ENCODE measurements around the gene MTG2. TPM values are rescaled to one million over a fixed set of nuclear protein-coding genes. Genes with fewer than 3 reads are reported as not detected.
A peak's percentile ranks its signal among the peaks of the same experiment; 100 is the strongest.
"Not testable (repeated sequence)": the region's sequence is repeated elsewhere in the genome, so short reads cannot be mapped to it uniquely, and the experiment has no call there.

Gene MTG2
- total and polyA plus RNA-seq, 4 donors, result 18.3 to 35.5 (median 28.5) TPM

DNA sequence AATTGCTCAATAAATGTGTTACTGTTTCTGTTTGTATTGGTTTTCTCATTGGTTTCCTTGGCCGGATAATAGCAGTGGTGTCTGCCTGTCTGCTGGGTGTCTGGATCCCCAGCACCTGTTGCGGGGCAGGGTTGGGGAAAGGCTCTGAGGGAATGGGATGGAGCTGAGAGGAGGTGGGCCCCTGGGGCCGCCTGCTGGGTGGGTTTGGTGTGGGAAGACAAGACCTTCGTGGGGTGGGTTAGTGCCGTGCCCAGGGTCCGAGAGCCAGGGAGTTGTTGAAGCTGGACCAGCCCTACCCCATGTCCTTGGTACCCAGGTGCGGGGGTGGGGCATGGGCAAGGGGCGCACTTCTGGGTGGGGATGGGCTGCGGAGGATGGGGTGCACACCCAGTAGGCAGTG is 35.3 kb upstream of the MTG2 start:
- no peak overlapping the region for H3K9ac ChIP-seq (ENCODE audit: insufficient read depth in 1 of 2, low read length in 2 of 2)
- peaks cover 4 to 34% (median 14%) of the 10 kb centered on the region in 5 donors for H3K4me1 ChIP-seq (ENCODE audit: control insufficient read depth in 5 of 5, insufficient read depth in 5 of 5, low read length in 5 of 5)

DNA sequence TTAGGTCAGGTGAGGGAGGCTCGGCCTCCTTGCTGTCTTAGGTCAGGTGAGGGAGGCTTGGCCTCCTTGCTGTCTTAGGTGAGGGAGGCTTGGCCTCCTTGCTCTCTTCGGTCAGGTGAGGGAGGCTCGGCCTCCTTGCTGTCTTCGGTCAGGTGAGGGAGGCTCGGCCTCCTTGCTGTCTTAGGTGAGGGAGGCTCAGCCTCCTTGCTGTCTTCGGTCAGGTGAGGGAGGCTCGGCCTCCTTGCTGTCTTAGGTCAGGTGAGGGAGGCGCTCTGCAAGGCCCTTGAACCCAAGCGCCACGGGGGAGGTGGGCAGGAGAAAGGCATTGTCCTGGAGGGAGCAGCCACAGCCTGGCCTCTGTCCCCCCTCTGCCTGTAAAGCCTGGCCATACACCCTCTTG is 34.4 kb upstream of the MTG2 start:
- H3K9me3 ChIP-seq (ENCODE audit: control insufficient read depth in 4 of 4, insufficient read depth in 3 of 4, low read length in 3 of 4); ATAC-seq (ENCODE audit: insufficient read depth, low FRiP score); H3K36me3 ChIP-seq (ENCODE audit: control insufficient read depth in 4 of 4, insufficient read depth in 4 of 4, low read length in 4 of 4); H3K9ac ChIP-seq (ENCODE audit: insufficient read depth in 1 of 2, low read length in 2 of 2); H3K27ac ChIP-seq (ENCODE audit: low read depth in 1 of 2, low read length in 1 of 2); DNase-seq; H3K27me3 ChIP-seq (ENCODE audit: control insufficient read depth in 3 of 3, insufficient read depth in 3 of 3, low read length in 2 of 3); H3K4me3 ChIP-seq: not testable (repeated sequence)
- WGBS, 2 donors, result 86 to 96% methylated on average over 8 to 10 of the region's 10 CpGs
- peaks cover 4 to 34% (median 14%) of the 10 kb centered on the region in 5 donors for H3K4me1 ChIP-seq (ENCODE audit: control insufficient read depth in 5 of 5, insufficient read depth in 5 of 5, low read length in 5 of 5)

More for the DNA sequence above, 35.3 kb upstream of the MTG2 start:
- ATAC-seq (ENCODE audit: insufficient read depth, low FRiP score) (no peak), DNase-seq (no peak)
- TF ChIP-seq, protein P1, sequence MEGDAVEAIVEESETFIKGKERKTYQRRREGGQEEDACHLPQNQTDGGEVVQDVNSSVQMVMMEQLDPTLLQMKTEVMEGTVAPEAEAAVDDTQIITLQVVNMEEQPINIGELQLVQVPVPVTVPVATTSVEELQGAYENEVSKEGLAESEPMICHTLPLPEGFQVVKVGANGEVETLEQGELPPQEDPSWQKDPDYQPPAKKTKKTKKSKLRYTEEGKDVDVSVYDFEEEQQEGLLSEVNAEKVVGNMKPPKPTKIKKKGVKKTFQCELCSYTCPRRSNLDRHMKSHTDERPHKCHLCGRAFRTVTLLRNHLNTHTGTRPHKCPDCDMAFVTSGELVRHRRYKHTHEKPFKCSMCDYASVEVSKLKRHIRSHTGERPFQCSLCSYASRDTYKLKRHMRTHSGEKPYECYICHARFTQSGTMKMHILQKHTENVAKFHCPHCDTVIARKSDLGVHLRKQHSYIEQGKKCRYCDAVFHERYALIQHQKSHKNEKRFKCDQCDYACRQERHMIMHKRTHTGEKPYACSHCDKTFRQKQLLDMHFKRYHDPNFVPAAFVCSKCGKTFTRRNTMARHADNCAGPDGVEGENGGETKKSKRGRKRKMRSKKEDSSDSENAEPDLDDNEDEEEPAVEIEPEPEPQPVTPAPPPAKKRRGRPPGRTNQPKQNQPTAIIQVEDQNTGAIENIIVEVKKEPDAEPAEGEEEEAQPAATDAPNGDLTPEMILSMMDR (IDR thresholded peaks at IDR 0.05; ENCODE audit: control extremely low read depth, extremely low read depth), result no peak
- Histone ChIP-seq H3K27me3 (ENCODE audit: control insufficient read depth in 3 of 3, insufficient read depth in 3 of 3, low read length in 2 of 3) (no peaks in the 10 kb centered on the region), H3K4me3 (no peak overlapping the region), H3K36me3 (ENCODE audit: control insufficient read depth in 4 of 4, insufficient read depth in 4 of 4, low read length in 4 of 4) (peaks cover 0 to 7% (median 1%) of the 10 kb centered on the region in 4 donors), H3K27ac (ENCODE audit: low read depth in 1 of 2, low read length in 1 of 2) (no peak overlapping the region), H3K9me3 (ENCODE audit: control insufficient read depth in 4 of 4, insufficient read depth in 3 of 4, low read length in 3 of 4) (no peaks in the 10 kb centered on the region)
- WGBS, 2 donors, result 94 to 98% methylated on average over 8 to 9 of the region's 9 CpGs

DNA sequence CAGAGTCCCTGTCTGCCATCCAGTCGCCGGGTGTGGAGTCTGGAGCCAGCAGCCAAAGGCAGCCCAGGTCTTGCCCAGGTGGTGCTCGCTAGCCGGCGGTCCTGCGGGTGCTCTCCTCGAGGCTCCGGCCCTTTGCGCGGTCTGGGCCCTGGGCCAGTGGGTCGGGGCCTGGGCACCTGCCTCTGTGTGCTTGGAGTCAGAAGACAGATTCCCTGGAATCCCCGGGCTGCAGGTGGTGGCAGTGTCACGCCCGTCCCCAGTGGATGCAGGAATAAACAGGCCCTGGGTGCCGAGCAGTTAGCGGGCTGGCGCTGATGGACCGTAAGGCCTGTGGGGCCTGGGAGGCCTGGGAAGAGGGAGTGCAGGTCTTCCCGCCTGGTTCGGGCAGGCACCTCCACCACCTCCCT is 33.9 kb upstream of the MTG2 start:
- no peaks in the 10 kb centered on the region for H3K27me3 ChIP-seq (ENCODE audit: control insufficient read depth in 3 of 3, insufficient read depth in 3 of 3, low read length in 2 of 3)
- peaks cover 0 to 9% (median 1%) of the 10 kb centered on the region in 4 donors for H3K36me3 ChIP-seq (ENCODE audit: control insufficient read depth in 4 of 4, insufficient read depth in 4 of 4, low read length in 4 of 4)
- H3K9me3 ChIP-seq (ENCODE audit: control insufficient read depth in 4 of 4, insufficient read depth in 3 of 4, low read length in 3 of 4), result peaks cover 0 to 2% (median 0%) of the 10 kb centered on the region in 4 donors
- H3K4me1 ChIP-seq (ENCODE audit: control insufficient read depth in 5 of 5, insufficient read depth in 5 of 5, low read length in 5 of 5), result peaks cover 4 to 34% (median 14%) of the 10 kb centered on the region in 5 donors
- TF ChIP-seq, protein P1 (IDR thresholded peaks at IDR 0.05; ENCODE audit: control extremely low read depth, extremely low read depth), result no peak
- H3K9ac ChIP-seq (ENCODE audit: insufficient read depth in 1 of 2, low read length in 2 of 2), result no peak overlapping the region
- DNase-seq (no peak), ATAC-seq (ENCODE audit: insufficient read depth, low FRiP score) (no peak)
- 75 to 83% methylated on average over 20 of the region's 20 CpGs for WGBS, 2 donors
- no peak overlapping the region for H3K4me3 ChIP-seq
- peak overlapping the region in 1 of 2 donors; percentile 34 for H3K27ac ChIP-seq (ENCODE audit: low read depth in 1 of 2, low read length in 1 of 2)

DNA sequence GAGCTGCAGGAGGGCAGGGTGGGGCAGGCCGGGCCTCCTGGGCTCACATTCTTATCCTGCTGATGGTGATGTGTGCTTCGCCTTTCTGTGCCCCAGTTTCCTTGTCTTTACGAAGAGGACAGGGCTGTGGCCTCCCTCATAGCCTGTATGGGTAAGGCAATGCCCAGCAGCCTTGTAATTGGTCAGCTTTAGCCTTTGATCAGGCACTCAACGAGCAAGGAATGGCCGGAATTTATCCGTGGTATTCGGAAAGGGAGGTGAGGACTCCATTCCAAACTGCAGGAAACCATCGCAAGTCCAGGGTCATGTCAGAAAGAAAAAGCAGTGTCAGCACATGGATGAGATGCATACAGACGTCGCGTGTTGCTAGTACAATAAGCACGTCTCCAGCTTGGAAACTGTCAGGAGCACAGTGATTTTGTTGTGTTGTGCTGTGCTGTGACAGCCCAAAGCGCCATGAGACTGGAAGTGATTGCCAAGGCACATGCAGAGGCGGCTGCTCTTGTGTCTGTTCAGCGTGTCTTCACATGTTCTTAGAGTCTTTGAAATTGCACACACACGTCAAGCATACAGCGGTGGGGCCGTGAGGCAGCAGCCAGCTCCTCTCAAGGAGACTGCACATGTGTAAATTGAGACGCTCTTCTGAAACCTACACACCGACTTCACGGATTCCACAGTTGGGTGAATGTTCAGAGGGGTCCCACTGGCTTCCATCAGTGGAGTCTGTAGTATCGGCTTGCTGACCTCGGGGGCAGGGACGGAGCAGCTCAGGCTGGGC is 33.1 kb upstream of the MTG2 start:
- Histone ChIP-seq H3K27ac (ENCODE audit: low read depth in 1 of 2, low read length in 1 of 2) (peak overlapping the region in 1 of 2 donors; percentile 34), H3K9me3 (ENCODE audit: control insufficient read depth in 4 of 4, insufficient read depth in 3 of 4, low read length in 3 of 4) (peaks cover 0 to 2% (median 0%) of the 10 kb centered on the region in 4 donors), H3K36me3 (ENCODE audit: control insufficient read depth in 4 of 4, insufficient read depth in 4 of 4, low read length in 4 of 4) (peaks cover 0 to 9% (median 4%) of the 10 kb centered on the region in 4 donors), H3K4me1 (ENCODE audit: control insufficient read depth in 5 of 5, insufficient read depth in 5 of 5, low read length in 5 of 5) (peaks cover 2 to 33% (median 10%) of the 10 kb centered on the region in 5 donors), H3K4me3 (no peak overlapping the region), H3K27me3 (ENCODE audit: control insufficient read depth in 3 of 3, insufficient read depth in 3 of 3, low read length in 2 of 3) (no peaks in the 10 kb centered on the region), H3K9ac (ENCODE audit: insufficient read depth in 1 of 2, low read length in 2 of 2) (peak overlapping the region in 1 of 2 donors; percentile 5)
- TF ChIP-seq, protein P1 (IDR thresholded peaks at IDR 0.05; ENCODE audit: control extremely low read depth, extremely low read depth), result no peak
- ATAC-seq (ENCODE audit: insufficient read depth, low FRiP score) (no peak), DNase-seq (peak; percentile 25 to 41 (median 29))
- 64 to 76% methylated on average over 24 of the region's 24 CpGs for WGBS, 2 donors

Measured in lung (tissue), 12 donors.